Measurements from ENCODE around the gene RPS6KA4.

The RPS6KA4 gene

DNA sequence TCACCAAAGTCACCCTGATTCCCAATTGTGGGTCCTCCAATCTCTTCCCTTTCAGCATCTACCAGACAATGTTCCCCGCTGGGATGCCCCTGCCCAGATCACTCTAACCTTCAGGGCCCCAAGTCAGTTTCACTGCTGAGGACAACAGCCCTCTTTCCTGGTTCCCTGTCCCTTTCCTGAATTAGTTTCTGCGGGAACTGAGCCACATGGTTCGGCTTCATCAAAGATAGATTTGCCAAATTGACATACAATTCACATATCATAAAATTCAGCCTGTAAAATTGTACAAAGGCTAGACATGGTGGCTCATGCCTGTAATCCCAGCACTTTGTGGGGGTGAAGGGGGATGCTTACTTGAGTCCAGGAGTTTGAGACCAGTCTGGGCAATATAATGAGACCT lies 31.0 kb upstream of the RPS6KA4 start:
- no peak for DNase-seq

DNA sequence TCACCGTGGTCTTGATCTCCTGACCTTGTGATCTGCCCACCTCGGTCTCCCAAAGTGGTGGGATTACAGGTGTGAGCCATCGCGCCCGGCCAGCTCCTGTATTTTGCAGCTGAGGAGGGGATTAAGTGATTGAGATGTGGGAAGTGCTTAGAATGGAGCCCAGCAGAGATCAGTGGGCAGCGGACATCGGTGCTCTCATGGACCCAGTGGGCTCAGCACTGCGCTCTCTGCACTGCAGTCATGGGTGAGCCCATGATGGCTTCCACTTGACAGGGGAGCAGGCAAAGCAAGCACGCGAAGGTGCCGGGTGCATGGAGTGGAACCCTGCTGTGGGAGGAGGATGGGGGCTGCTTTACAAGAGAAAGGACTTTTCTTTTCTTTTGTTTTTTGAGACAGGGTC lies 28.1 kb upstream of the RPS6KA4 start:
- DNase-seq, result no peak

DNA sequence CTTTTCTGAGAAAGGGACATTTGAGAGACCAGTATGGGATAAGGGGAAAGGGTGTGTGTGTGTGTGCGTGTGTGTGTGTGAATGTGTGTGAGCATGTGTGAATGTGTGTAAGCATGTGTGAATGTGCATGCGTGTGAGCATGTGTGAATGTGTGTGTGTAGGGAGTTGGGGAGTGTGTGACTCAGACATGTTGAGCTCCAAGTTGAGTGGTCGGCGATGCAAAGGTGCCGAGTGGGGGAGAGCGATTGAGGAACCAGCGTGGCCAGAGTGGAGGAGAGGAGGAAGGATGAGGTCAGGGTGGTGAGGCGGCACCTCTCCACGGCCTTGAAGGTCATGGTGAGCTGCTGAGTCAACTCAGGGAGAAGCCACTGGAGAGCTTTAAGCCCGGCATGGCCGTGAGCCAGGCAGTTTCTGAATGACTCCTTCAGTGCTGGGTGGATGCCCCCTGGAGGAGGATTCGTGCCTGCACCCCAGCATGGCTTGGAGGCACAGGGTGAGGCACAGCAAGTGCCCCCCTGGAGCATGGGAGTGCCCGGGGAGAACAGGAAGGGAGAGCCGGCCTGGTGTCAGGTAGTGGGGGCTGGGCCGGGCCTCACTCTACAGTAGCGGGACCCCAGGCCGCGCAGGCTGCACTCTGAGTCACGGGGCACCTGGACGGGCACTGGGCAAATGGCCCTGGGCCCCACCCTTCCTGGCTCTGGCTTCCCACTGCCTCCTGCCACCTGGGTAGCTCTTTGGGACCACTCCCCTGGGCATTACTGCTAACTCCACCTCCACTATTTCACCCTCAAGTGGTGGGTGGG lies 27.2 kb upstream of the RPS6KA4 start:
- DNase-seq, result peak; percentile 59

- DNase-seq, result no peak
Observed at GRCh38 chr11:64333556-64333955, 25.4 kb upstream of the RPS6KA4 start.

- no peak for DNase-seq
Observed at GRCh38 chr11:64334764-64335735, 23.9 kb upstream of the RPS6KA4 start.

DNA sequence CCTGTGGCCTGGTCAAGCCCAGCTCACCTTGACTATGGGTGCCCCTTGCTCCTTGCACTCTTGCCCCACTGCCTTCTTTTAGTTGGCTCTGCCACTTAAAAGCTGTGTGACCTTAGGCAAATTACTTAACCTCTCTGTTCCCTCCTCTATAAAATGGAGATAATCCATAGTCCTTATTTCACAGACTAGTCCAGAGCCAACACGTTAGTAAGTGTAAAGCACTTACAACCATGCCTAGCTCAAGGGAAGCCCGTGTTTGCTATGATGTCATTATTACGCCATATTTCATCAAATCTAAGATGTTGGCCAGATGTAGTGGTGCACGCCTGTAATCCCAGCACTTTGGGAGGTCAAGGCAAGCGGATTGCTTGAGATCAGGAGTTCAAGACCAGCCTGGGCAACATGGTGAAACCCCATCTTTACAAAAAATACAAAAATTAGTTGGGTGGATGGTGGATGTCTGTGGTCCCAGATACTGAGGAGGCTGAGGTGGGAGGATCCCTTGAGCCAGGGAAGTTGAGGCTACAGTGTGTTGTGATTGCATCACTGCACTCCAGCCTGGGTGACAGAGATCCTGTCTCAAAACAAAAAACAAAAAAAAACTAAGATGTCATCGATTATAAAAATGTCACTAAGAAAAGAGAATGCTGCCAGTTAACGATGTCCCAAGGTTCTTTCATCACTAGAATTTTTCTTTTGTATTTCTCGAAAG lies 21.3 kb upstream of the RPS6KA4 start:
- no peak for DNase-seq

DNA sequence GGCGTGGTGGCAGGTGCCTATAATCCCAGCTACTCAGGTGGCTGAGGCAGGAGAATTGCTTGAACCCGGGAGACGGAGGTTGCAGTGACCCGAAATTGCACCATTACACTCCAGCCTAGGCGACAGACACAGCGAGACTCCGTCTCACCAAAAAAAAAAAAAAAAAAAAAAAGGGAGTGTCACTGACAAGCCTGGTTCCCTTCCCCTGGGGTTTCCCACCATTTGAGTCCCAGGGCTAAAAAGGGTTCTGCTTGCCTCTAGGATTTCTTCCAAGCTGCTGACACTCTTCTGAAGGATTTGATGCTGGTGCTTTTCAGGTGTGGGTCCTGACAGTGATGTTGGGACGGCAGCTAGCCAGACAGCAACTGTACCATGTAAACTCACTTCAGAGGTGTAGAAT lies 20.2 kb upstream of the RPS6KA4 start:
- DNase-seq, result no peak

- DNase-seq, result no peak
Observed at GRCh38 chr11:64339286-64339685, 19.7 kb upstream of the RPS6KA4 start.

GRCh38 chr11:64339754-64340408 lies 19.1 kb upstream of the RPS6KA4 start, which contains the start of gene CCDC88B:
Gene CCDC88B (plus strand): TSS chr11:64340204. CDS start chr11:64340267, 63 bp downstream.
- peak; percentile 82 for DNase-seq

DNA sequence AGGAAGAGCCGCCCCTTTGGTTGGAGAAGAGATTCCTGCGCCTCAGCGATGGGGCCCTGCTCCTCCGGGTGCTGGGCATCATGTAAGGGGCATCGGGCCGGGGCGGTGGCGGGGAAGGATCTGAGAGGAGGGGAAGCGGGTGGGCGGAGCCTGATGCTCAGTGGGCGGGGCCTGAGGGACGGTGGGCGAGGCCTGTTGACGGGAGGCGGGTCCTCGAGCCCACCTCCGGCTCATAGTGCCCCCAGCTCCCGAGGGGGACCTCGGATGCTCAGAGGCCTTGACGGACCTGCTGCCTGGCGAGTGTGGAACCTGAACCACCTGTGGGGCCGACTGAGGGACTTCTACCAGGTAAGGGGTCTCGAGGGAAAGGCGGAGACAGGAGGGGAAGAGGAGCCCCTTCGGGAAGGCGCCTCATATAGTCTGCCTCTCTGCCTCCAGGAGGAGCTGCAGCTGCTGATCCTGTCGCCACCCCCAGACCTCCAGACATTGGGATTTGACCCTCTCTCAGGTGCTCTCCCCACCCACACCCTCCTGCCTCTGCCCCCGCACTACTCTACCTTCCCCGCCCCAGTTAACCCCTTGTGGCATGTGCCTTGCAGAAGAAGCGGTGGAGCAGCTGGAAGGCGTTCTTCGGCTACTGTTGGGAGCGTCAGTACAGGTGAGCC lies 18.2 kb upstream of the RPS6KA4 start:
- DNase-seq, result peak; percentile 73

- no peak for DNase-seq
Observed at GRCh38 chr11:64341429-64341828, 17.5 kb upstream of the RPS6KA4 start.

DNA sequence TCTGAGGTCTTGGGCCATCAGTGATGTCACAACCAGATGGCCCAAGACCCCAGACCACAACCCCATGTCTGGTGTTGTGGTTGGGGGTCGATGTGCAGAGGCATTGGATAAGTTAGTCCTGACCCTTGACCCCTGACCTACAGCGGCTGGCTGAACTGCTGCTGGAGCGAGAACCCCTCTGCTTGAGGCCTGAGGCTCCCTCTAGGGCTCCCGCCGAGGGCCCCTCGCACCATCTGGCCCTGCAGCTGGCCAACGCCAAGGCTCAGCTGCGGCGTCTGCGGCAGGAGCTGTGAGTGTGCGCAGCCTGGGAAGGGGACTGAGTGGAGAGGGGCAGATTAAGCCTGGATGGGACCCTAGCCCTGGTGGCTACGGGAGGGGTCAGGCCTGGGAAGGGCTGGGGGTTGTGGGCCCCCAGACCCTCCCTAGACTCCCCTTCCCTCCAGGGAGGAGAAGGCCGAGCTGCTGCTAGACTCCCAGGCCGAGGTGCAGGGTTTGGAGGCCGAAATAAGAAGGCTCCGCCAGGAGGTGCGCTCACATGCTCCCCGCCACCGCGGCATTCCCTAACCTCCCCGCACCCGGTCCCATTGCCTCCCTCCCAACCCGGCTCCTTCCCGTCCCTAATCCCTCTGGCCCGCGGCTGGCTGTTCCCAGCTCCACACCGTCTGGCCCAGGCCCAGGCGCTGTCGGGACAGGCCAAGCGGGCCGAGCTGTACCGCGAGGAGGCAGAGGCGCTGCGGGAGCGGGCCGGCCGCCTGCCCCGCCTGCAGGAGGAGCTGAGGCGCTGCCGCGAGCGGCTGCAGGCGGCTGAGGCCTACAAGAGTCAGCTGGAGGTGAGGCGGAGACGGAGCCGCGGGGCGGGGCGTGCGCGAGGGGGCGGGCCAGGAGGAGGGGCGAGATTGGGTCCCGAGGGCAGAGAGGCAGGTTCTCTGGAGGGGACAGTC lies 16.8 kb upstream of the RPS6KA4 start:
- DNase-seq, result peak; percentile 90

GRCh38 chr11:64342869-64343745 lies 15.9 kb upstream of the RPS6KA4 start:
- DNase-seq, result no peak

DNA sequence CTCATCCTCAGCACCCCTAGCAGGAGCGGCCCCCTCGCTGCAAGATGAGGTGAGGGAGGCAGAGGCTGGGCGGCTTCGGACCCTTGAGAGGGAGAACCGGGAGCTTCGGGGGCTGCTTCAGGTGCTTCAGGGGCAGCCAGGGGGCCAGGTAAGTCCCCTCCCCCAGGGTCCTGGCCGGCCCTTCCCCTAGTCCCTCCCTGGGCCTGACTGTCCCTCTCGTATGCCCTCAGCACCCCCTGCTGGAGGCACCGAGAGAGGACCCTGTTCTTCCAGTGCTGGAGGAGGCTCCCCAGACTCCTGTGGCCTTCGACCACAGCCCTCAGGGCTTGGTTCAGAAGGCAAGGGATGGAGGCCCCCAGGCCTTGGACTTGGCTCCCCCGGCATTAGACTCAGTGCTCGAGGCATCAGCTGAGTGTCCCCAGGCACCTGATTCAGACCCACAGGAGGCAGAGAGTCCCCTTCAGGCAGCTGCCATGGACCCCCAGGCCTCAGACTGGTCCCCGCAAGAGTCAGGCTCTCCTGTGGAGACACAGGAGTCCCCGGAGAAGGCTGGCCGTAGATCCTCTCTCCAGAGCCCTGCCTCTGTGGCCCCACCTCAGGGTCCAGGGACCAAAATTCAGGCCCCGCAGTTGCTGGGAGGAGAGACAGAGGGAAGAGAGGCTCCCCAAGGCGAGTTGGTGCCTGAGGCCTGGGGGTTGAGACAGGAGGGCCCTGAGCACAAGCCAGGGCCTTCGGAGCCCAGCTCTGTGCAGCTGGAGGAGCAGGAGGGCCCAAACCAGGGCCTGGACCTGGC lies 15.0 kb upstream of the RPS6KA4 start:
- DNase-seq, result no peak

GRCh38 chr11:64344787-64345186 lies 14.2 kb upstream of the RPS6KA4 start:
- no peak for DNase-seq

DNA sequence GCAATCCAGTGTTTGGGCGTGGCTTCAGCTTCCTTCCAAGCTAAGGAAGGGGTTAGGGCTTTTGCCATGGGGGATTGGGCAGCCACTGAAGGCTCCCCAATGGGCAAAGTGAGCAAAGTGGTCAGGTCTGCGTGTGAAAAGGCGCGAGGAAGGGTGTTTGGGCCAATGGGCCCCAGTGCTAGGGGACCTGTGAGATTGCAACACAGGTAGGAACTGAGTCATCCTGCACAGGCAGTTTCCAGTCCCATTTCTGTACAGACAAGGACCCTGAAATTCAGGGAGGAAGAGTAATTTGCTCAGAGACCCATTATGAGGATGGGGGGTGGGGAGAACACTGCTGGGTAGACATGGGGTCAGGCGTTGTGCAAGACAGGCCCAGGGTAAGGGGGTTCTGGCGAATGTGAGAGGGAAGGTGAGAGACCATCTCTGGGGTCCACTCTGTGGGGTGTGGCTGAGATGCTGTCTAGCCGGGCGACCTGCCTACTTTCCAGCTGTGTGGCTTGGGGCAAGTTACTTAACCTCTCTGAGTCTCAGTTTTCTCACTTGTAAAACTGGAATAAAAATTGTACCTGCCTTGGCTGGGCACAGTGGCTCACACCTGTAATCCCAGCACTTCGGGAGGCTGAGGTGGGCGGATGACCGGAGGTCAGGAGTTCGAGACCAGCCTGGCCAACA lies 11.6 kb upstream of the RPS6KA4 start:
- no peak for DNase-seq

GRCh38 chr11:64348383-64349024 lies 10.5 kb upstream of the RPS6KA4 start:
- DNase-seq, result no peak

DNA sequence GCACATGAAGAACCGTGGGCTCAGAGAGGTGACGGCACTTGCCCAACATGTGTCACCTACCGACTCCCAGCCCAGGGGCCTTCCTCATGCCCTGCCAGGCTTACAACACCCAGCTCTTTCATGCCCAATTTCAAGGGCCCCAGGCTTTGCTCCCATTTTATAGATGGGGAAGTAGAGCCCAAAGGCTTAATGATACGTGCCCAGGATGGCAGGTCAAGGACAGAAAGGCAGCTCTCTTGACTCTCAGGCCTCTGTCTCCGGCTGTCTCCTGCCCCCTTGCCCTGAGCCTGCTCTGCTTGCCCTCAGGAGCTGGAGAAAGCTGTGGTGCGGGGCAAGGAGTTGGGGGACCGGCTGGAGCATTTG lies 10.0 kb upstream of the RPS6KA4 start:
- no peak for DNase-seq
